Karpas-422 (cell line): ENCODE results near the gene ALX3. TPM values are rescaled to one million over a fixed set of nuclear protein-coding genes. Genes with fewer than 3 reads are reported as not detected.
"Not testable (repeated sequence)": the region's sequence is repeated elsewhere in the genome, so short reads cannot be mapped to it uniquely, and the experiment has no call there.

Experiments
- DNase-seq: peaks from one replicate; pipeline ENCODE4 v3.0.0-alpha.2; 2015
- H2AFZ ChIP-seq: fragments of 200-600 bp; sonication (generic); 2 replicates; pipeline ENCODE4 v1.6.1; 2014; ENCODE audit warnings: antibody characterized with exemption, low read length, mixed read lengths
- H3K27ac ChIP-seq: fragments of 200-600 bp; sonication (generic); 2 replicates; pipeline ENCODE4 v1.5.1; 2014; ENCODE audit warnings: mild to moderate bottlenecking, low read length, moderate library complexity
- H3K27me3 ChIP-seq: fragments of 200-600 bp; sonication (generic); 2 replicates; pipeline ENCODE4 v1.6.1; 2014; ENCODE audit warnings: low read length, mixed read lengths
- H3K36me3 ChIP-seq: fragments of 200-600 bp; sonication (generic); 2 replicates; pipeline ENCODE4 v1.6.1; 2014; ENCODE audit warnings: low read length, mixed read lengths; ENCODE audit not compliant: insufficient read depth
- H3K4me1 ChIP-seq: fragments of 200-600 bp; sonication (generic); 2 replicates; pipeline ENCODE4 v1.6.1; 2014; ENCODE audit warnings: mild to moderate bottlenecking, low read length, mixed read lengths
- H3K4me2 ChIP-seq: fragments of 200-600 bp; sonication (generic); 2 replicates; pipeline ENCODE4 v1.6.1; 2014; ENCODE audit warnings: low read length, low read depth, mild to moderate bottlenecking; ENCODE audit not compliant: poor library complexity, severe bottlenecking
- H3K4me3 ChIP-seq: fragments of 200-600 bp; sonication (generic); 2 replicates; pipeline ENCODE4 v1.5.1; 2014; ENCODE audit warnings: mild to moderate bottlenecking, antibody characterized with exemption, low read length, mixed read lengths
- H3K79me2 ChIP-seq: fragments of 200-600 bp; sonication (generic); 2 replicates; pipeline ENCODE4 v1.6.1; 2014; ENCODE audit warnings: mild to moderate bottlenecking, low read length, mixed read lengths
- H3K9ac ChIP-seq: fragments of 200-600 bp; sonication (generic); 2 replicates; pipeline ENCODE4 v1.6.0; 2014; ENCODE audit warnings: low read length
- H3K9me2 ChIP-seq: fragments of 200-600 bp; sonication (generic), shearing (Covaris generic); replicated peaks from 2 replicates; pipeline ENCODE4 v1.6.0; 2014; ENCODE audit warnings: mild to moderate bottlenecking, low read length, moderate library complexity; ENCODE audit not compliant: insufficient read depth
- H3K9me3 ChIP-seq: fragments of 300-700, 200-600 bp; sonication (generic); 2 replicates; pipeline ENCODE4 v1.6.1; 2014; ENCODE audit warnings: low read length, mixed read lengths
- H4K20me1 ChIP-seq: fragments of 200-600 bp; sonication (generic); 2 replicates; pipeline ENCODE4 v1.6.1; 2014; ENCODE audit warnings: mild to moderate bottlenecking, antibody characterized with exemption, low read length, low read depth; ENCODE audit not compliant: insufficient read depth
- total RNA-seq: library from RNA; depleted of rRNA; stranded (reverse); fragments of >200 nt; shearing (Covaris generic); gene quantifications from 2 replicates; pipeline ENCODE4 v1.2.3, GENCODE V29; 2014; ENCODE audit warnings: low replicate concordance

ALX3 gene
- total RNA-seq, 1 experiment from 2014 or later: not detected

GRCh38 chr1:110038271-110038670 is 32.2 kb downstream of the ALX3 start:
- no peak overlapping the region for H2AFZ ChIP-seq
- H3K4me2 ChIP-seq: no peak overlapping the region
- H4K20me1 ChIP-seq: no peaks in the 10 kb centered on the region
- peaks cover 32% of the 10 kb centered on the region for H3K79me2 ChIP-seq
- no peak overlapping the region for H3K9ac ChIP-seq
- no peaks in the 10 kb centered on the region for H3K9me2 ChIP-seq
- no peak overlapping the region for H3K27ac ChIP-seq
- no peak for DNase-seq
- H3K9me3 ChIP-seq: no peaks in the 10 kb centered on the region
- peaks cover 34% of the 10 kb centered on the region; the same call in 1 of the 2 replicates for H3K36me3 ChIP-seq
- H3K4me1 ChIP-seq: peaks cover 17% of the 10 kb centered on the region
- no peak overlapping the region for H3K4me3 ChIP-seq
- no peaks in the 10 kb centered on the region for H3K27me3 ChIP-seq

GRCh38 chr1:110035236-110035752 is 35.2 kb downstream of the ALX3 start:
- Histone ChIP-seq H3K27ac (peak overlapping the region; percentile 76), H3K27me3 (no peaks in the 10 kb centered on the region), H4K20me1 (no peaks in the 10 kb centered on the region), H3K4me2 (peak overlapping the region; percentile 84), H3K4me1 (peaks cover 29% of the 10 kb centered on the region), H3K4me3 (peak overlapping the region; percentile 96), H3K9me2 (no peaks in the 10 kb centered on the region), H3K79me2 (peaks cover 32% of the 10 kb centered on the region), H2AFZ (peak overlapping the region; percentile 77; the same call in 1 of the 2 replicates), H3K36me3 (peaks cover 14% of the 10 kb centered on the region; the same call in 1 of the 2 replicates), H3K9me3 (no peaks in the 10 kb centered on the region), H3K9ac (peak overlapping the region; percentile 99)
- DNase-seq: peak; percentile 47

GRCh38 chr1:110034451-110035235 is 35.8 kb downstream of the ALX3 start, which contains the start of gene STRIP1:
STRIP1 (plus strand) TSS chr1:110034624; CDS start chr1:110034638, 14 bp downstream.
- H3K4me3 ChIP-seq: peak within 1 kb of the TSS; percentile 96
- DNase-seq: peak; percentile 97

GRCh38 chr1:110034040-110034450 is 36.4 kb downstream of the ALX3 start:
- peaks cover 29% of the 10 kb centered on the region for H3K4me1 ChIP-seq
- H3K9me2 ChIP-seq: no peaks in the 10 kb centered on the region
- H3K79me2 ChIP-seq: peaks cover 32% of the 10 kb centered on the region
- peak overlapping the region; percentile 99 for H3K9ac ChIP-seq
- H3K9me3 ChIP-seq: no peaks in the 10 kb centered on the region
- peak overlapping the region; percentile 86 for H2AFZ ChIP-seq
- no peaks in the 10 kb centered on the region for H4K20me1 ChIP-seq
- peak overlapping the region; percentile 84 for H3K4me2 ChIP-seq
- no peak for DNase-seq
- peak overlapping the region; percentile 60 for H3K27ac ChIP-seq
- peak overlapping the region; percentile 96 for H3K4me3 ChIP-seq
- peaks cover 14% of the 10 kb centered on the region; the same call in 1 of the 2 replicates for H3K36me3 ChIP-seq
- no peaks in the 10 kb centered on the region for H3K27me3 ChIP-seq

More at GRCh38 chr1:110034451-110035235, 35.8 kb downstream of the ALX3 start, which contains the start of gene STRIP1:
- peak within 1 kb of the TSS; percentile 86 for H2AFZ ChIP-seq
- H3K9ac ChIP-seq: peak within 1 kb of the TSS; percentile 99
- no peaks in the 10 kb centered on the region for H3K9me3 ChIP-seq
- no peaks in the 10 kb centered on the region for H3K27me3 ChIP-seq
- H3K79me2 ChIP-seq: peaks cover 32% of the 10 kb centered on the region
- peak within 1 kb of the TSS; percentile 76 for H3K27ac ChIP-seq
- H4K20me1 ChIP-seq: no peaks in the 10 kb centered on the region
- H3K4me2 ChIP-seq: peak within 1 kb of the TSS; percentile 84
- peaks cover 29% of the 10 kb centered on the region for H3K4me1 ChIP-seq
- H3K36me3 ChIP-seq: peaks cover 14% of the 10 kb centered on the region; the same call in 1 of the 2 replicates
- no peaks in the 10 kb centered on the region for H3K9me2 ChIP-seq

GRCh38 chr1:110033421-110033820 is 37.1 kb downstream of the ALX3 start:
- DNase-seq: no peak
- peak overlapping the region; percentile 60; the same call in 1 of the 2 replicates for H3K27ac ChIP-seq

GRCh38 chr1:110032327-110032726 is 38.1 kb downstream of the ALX3 start:
- Histone ChIP-seq H3K4me2 (no peak overlapping the region), H3K9me3 (no peaks in the 10 kb centered on the region), H3K27ac (no peak overlapping the region), H3K9ac (no peak overlapping the region), H3K36me3 (0 out of 2 replicates have a peak, but pooled peaks cover 4% of the 10 kb centered on the region), H3K9me2 (no peaks in the 10 kb centered on the region), H4K20me1 (no peaks in the 10 kb centered on the region), H3K79me2 (peaks cover 28% of the 10 kb centered on the region), H3K4me1 (peaks cover 29% of the 10 kb centered on the region), H3K27me3 (no peaks in the 10 kb centered on the region), H2AFZ (peak overlapping the region; percentile 30; the same call in 1 of the 2 replicates), H3K4me3 (no peak overlapping the region)
- no peak for DNase-seq

More at GRCh38 chr1:110033421-110033820, 37.1 kb downstream of the ALX3 start:
- H3K4me1 ChIP-seq: peaks cover 29% of the 10 kb centered on the region
- peaks cover 32% of the 10 kb centered on the region for H3K79me2 ChIP-seq
- peak overlapping the region; percentile 84 for H3K4me2 ChIP-seq
- H3K9me3 ChIP-seq: no peaks in the 10 kb centered on the region
- H2AFZ ChIP-seq: peak overlapping the region; percentile 30
- H3K4me3 ChIP-seq: peak overlapping the region; percentile 96; the same call in 1 of the 2 replicates
- H3K9me2 ChIP-seq: no peaks in the 10 kb centered on the region
- no peaks in the 10 kb centered on the region for H3K27me3 ChIP-seq
- no peak overlapping the region; the same call in 1 of the 2 replicates for H3K9ac ChIP-seq
- H4K20me1 ChIP-seq: no peaks in the 10 kb centered on the region
- peaks cover 9% of the 10 kb centered on the region; the same call in 1 of the 2 replicates for H3K36me3 ChIP-seq

- not testable (repeated sequence) for H4K20me1 ChIP-seq, H3K9ac ChIP-seq, H3K9me2 ChIP-seq, H3K9me3 ChIP-seq, H3K27me3 ChIP-seq, DNase-seq, H3K4me2 ChIP-seq, H3K4me3 ChIP-seq, H3K36me3 ChIP-seq
- Histone ChIP-seq H3K4me1 (peaks cover 23% of the 10 kb centered on the region), H2AFZ (peak overlapping the region; percentile 90), H3K27ac (peak overlapping the region; percentile 19; the same call in 1 of the 2 replicates), H3K79me2 (peaks cover 12% of the 10 kb centered on the region)
These were observed 39.8 kb downstream of the ALX3 start for GRCh38 chr1:110030687-110031086.

GRCh38 chr1:110024613-110025012 is 45.9 kb downstream of the ALX3 start:
- H3K4me3 ChIP-seq: no peak overlapping the region
- H3K4me1 ChIP-seq: peaks cover 7% of the 10 kb centered on the region; the same call in 1 of the 2 replicates
- no peak overlapping the region for H3K4me2 ChIP-seq
- H3K36me3 ChIP-seq: peaks cover 12% of the 10 kb centered on the region; the same call in 1 of the 2 replicates
- H2AFZ ChIP-seq: no peak overlapping the region
- H3K79me2 ChIP-seq: no peaks in the 10 kb centered on the region
- no peak for DNase-seq
- no peaks in the 10 kb centered on the region for H3K9me3 ChIP-seq
- H3K9ac ChIP-seq: no peak overlapping the region
- no peaks in the 10 kb centered on the region for H4K20me1 ChIP-seq
- H3K27ac ChIP-seq: no peak overlapping the region
- no peaks in the 10 kb centered on the region for H3K9me2 ChIP-seq
- H3K27me3 ChIP-seq: no peaks in the 10 kb centered on the region
